ENCODE data around the gene ATP5ME.
"Not testable (repeated sequence)": the region's sequence is repeated elsewhere in the genome, so short reads cannot be mapped to it uniquely, and the experiment has no call there.

Gene ATP5ME

DNA sequence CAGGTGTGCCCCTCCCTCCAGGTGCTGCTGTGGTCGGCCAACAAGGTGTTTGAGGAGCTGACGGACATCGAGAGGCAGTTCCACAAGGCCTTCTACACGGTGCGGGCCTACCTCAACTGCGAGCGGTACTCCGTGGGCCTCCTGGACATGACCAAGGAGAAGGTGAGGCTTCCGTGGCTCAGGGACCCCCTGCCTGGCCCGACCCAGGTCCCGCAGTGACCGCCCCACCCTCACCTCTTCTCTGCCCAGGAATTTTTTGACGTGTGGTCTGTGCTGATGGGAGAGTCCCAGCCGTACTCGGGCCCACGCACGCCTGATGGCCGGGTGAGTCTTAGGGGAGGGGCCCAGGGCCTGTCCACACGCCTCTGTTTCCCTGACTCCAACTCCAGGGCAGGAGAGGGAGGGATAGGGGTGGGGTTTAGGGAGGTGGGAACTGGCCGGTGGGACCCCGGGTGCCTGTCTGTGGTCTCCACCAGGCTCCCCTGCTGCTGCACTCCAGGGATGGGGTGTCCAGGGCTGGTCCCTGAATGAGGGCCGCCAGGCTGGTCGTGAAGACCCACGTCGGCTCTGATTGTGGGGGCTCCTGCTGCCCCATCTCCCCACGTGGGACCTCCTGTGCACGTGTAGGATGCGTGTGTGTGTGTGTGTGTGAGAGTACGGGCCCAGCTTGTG lies 20.1 kb downstream of the ATP5ME start:
- no peak for ATAC-seq

DNA sequence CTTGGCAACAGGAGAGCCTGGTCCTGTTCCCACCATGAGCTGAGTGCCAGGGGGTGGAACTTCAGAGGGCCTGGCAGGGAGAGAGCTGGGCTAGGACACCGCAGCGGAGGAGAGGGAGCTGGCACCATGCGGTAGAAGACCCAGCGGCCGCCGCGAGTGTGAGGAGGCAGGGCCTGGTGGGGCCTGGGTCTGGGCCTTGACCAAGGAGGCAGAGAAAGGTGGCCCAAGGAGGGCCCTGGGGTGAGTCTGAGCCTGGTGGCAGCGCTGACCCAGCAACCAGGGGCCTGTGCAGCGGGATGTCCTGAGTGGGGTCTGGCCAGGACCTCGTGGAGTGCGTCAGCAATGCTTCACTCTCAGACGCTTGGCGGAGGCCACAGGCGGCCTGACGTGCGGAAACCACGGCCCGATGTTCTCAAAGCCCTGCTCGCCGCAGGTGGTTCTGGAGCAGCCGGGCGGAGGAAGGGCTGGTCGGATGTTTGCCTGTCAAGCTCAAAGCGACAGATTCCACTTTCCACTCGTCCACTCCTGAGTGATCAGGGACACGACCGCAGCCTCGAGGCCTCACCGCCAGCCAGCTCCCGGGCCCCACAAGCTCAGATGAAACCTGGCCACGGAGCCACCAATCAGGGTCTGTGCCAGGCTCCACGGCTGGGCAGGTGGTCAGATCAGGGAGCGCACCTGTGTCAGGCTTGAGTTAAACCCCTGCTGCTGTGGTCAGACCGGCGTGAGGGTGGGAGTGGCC lies 20.8 kb downstream of the ATP5ME start:
- no peak for ATAC-seq

DNA sequence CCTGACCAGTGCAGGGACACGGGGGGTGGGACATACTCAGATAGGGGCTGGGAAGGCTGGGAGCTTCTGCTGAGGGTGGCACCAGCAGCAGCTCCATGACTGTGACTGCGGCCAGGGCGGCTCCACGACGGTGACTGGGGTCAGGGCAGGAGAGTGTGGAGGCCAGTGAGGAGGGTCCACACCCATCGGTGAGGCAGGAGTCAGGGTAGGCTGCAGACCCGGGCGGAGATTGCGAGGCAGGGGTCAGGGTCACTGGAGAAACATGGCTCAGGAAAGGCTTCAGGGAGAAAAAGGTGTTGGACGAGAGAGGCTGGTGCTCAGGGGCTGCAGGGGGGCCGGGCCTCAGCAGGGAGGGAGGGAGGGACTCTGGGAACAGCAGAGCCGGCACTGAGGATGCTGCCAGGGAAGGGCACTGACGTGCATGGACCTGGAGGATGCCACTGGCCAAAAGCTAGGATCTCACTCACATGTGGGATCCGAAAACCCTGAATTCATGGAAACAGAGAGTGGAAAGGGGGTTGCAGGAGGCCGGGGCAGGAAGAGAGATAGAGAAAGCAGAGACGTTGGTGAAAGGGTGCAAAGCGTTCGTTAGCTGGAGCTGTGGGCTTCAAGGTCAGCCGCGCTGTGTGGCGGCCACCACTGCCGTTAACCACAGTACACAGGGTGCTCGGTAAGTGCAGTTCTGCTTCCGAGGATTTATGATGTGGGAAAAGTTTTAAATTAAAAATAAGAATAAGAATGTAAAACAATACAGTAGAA lies 22.0 kb downstream of the ATP5ME start:
- ATAC-seq, result no peak

DNA sequence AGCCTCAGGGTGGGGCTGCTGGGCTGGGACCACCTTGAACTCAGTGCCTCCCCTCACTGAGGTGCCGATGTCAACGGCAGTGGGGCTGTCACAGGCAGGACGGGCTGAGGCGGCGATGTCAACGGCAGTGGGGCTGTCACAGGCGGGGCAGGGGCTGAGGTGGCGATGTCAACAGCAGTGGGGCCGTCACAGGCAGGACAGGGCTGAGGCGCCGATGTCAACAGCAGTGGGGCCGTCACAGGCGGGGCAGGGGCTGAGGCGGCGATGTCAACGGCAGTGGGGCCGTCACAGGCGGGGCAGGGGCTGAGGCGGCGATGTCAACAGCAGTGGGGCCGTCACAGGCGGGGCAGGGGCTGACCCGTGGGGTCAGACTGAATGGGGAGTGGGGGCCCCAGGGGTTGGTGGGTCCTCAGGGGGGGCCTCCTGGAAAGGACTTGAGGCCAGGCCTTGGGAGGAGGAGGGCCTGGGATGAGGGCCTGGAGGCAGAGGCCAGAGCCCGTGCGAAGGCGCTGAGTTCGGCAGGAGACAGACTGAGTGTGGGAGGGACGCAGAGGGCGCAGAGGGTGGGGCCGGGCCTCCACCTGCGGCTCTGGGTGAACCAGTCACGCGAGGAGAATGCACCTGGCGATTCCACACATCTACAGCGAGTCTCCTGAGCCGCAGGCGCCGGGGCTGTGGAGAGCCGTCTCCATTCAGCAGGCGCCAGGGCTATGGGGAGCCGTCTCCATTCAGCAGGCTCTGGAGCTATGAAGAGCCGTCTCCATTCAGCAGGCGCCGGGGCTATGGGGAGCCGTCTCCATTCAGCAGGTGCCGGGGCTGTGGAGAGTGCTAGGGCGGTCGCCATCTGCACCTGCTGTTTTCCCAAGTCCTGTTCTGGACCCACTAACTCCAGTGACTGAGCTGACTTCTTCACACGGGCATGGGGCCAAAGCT lies 22.9 kb downstream of the ATP5ME start:
- no peak for ATAC-seq

DNA sequence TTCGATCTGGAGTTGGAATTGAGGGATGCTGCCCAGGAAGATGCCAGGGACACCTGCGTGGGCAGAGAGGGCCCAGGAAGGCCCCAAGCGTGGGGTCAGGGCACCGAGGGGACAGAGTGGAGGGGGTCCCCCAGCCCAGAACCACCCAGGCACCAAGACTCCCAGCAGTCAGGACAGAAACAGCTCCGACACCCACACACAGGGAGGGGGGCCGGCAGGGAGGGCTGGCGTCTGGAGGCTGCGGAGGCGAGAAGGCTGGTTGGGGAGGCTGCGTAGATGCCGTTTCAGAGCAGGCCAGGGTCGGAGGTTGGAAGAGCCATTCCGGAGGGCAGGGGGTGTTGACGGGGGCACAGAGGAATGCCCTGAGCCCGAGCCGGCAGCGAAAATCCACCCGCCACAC lies 23.6 kb downstream of the ATP5ME start:
- ATAC-seq, result no peak

DNA sequence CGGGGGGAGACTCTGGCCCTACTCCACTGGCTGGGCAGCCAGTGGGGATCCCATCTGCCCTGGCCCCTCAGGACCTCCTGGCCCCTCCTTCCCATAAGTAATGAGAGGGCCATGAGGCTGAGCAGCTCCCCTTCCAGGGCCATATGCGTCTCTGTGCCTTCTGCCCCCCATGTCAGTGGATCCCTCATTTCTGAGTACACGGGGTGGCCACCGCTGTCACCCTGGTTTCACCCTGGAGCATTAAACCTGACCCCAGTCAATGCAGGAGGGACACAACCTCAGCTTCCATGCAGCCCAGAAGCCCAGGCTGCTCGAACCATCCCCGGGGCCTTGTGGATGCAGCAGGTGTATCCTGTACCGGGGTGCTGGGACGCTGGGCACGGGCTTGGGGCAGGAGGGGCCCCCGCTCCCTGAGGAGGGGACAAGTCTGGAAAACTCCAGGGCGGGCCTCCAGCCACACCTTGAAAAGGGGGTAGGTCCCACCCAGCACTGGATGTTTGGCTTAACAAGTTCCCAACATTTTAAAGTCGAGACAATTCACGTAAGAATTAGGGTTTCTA lies 24.2 kb downstream of the ATP5ME start:
- no peak for ATAC-seq

DNA sequence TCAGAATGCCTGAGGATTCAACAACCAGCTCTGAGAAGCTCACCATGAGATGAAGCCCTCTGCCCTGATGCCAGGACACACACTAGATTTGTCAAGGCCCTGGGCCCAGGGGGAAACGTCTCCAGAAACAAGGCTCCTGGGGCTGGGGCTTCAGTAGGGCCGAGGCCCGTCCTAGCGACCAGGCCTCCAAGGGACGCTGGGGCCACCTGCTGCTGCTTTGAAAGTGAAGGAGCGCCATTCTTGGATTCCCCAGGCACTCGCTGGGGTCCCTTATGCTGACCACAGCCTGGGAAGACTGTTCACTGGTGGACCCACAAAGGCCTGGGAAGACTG lies 24.8 kb downstream of the ATP5ME start:
- no peak for ATAC-seq

DNA sequence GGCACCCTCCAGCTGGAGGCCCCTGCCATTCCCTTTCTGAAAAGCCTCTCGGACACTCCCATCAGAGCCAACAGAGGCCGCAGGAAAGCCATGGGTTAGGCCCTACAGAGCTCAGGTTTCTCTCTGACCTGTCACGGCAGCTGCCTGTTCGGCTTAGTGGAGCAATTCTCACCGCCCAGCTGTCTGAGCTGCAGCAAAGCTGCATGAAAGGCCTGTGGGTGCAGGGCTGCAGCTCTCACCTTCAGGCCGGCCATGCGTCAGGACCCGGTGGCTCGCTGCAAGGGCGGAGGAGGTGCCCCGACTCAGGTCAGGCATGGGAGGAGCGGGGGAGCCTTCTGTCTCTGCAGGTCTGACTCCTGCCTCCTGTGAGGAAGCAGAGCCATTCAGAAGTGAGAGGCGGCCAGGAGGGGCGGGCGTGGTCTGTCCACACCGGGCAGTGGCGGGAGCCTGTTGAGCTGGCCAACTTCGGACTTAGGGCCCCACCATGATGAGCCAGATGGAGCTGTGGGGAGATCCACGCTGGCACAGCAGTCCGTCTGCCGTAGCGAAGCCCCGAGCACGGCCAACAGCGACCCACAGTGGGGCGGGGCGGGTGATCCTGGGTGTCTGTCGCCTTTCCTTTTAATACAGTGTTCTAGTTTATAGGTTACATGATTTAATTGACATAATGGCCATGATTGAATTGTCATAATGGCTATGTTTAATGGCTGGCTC lies 25.3 kb downstream of the ATP5ME start:
- ATAC-seq, result no peak

DNA sequence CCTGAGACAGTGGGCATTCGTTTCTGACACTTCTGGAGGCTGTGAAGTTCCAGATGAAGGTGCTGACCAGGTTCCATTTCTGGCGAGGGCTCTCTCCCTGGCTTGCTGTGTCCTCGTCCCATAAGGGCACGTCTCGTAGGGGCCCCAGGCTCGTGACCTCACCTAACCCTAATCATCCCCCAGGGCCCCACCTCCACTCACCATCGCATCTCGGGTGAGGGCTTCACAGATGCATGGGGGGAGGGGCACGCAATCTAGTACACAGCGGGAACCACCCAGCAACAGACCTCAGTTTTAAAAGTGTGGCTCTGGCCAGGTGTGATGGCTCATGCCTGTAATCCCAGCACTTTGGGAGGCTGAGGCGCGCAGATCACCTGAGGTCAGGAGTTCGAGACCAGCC lies 26.6 kb downstream of the ATP5ME start:
- no peak for ATAC-seq

DNA sequence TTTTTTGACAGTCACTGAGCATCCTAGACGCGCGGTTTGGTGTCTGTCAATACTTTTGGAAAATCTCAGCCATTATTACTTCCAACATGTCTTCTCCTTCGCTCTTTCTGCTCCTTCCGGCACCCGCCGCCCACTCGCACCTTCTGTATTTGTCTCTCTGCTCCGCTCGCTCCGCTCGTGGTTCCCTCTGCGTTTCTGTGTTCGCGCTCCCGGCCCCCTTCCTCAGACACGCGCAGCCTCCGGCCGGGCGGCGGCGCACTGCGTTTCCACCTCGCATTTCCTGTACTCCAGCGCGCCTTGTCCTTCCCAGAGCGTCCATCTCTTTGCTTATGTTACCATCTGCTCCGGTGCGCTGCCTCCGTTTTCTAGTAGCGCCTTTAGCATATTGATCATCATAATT lies 27.6 kb downstream of the ATP5ME start:
- no peak for ATAC-seq

DNA sequence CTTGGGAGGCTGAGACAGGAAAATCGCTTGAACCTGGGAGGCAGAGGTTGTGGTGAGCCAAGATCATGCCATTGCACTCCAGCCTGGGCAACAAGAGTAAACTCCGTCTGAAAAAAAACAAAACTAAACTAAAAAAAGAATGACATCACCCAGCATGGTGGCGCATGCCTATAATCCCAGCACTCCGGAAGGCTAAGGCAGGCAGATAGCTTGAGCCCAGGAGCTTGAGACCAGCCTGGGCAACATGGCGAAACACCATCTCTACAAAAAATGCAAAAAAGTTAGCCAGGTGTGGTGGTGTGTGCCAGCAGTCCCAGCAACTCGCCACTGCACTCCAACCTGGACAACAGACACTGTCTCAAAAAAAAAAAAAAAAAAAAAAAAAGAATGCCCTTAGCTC lies 31.7 kb downstream of the ATP5ME start:
- not testable (repeated sequence) for ATAC-seq

DNA sequence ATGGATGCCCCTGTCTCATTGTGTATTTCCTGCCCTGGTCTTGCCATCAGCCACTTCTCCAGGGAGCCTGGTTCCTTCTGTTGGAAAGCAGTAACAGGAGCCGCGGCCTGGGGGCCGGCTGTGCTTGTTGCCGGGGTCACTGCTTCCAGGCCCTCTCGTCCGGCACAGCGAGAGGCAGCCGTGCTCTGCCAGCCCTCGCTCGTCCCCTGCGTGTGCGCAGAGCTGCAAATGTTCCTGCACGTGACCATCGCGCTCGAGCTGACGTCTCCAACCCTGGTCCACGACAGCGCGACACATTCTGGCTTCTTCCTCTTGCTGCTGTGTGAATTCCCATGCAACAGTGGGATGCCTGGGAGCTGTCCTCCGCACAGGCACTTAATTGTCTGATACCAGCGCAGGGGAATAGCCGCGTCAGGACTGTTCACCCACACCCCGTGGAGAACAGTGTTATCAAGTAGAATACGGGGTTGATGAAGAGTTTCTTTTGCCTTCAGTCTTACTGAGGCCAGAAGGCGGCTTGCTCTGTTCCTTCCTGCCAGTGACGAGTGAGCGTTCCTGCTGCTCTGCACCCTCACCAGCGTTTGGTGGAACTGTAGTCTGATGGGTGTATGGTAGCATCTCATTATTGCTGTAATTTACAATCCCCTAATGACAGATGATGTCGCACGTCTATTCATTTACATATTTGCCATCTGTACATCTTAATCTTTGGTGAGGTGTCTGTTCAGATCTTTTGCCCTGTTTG lies 36.4 kb downstream of the ATP5ME start:
- ATAC-seq, result no peak

DNA sequence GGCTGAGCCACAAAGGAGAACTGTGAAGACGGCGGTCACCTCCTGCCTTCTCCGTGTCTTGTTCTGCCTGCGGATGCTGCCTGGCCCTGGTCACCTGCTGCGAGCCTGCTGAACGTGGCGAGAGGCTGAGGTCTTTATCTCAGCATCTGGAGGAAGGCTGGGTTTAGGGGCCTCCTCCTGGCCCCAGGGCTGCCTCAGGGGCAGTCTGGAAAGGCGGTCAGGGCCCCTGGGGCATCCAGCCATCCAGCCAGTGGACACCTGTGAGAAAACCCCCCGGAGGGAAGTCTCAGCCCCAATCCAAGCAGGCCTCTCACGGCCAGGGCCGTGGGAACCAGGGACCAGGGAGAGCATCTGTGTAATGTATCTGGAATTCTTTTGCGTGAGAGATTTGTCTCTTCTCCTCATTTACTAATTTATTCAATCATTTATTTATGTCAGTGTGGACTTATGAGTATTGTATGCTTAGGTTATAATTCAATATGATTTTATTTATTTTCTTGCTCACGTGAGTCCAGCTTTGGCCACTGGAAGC lies 37.4 kb downstream of the ATP5ME start:
- no peak for ATAC-seq

DNA sequence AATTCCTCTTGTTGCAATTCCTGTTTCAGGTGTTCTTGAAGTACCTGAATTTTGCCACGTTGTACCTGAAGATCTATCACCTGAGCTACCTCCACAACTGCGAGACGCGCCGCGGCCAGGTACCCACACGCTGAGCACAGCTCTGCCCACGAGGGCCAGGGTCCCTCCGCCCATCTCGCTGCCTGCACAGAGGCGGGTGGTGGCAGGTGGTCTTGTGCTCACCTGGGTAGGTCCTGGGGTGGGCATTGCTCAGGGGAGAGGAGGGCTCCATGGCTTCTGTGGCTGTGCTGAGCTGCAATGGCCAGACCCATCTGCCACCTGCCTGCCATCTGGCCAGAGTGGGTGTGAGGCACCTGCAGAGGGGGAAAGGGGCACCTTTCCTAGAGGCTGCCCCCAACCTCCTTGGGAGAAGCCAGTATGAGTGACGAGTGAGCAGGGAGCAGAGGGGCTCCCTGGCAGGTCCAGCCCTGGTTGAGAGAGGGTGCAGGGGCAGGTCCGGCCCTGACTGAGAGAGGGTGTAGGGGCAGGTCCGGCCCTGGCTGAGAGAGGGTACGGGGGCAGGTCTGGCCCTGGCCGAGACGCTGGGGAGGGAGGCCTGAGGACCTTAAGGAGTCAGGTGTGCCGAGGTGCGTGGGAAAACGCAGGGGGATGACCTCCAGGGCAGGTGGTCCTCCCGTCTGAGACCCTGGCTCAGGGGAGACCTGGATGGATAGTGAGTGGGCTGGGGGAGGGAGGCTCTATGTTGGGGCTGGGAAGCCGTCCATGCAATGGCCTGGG lies 38.0 kb downstream of the ATP5ME start:
- no peak for ATAC-seq

DNA sequence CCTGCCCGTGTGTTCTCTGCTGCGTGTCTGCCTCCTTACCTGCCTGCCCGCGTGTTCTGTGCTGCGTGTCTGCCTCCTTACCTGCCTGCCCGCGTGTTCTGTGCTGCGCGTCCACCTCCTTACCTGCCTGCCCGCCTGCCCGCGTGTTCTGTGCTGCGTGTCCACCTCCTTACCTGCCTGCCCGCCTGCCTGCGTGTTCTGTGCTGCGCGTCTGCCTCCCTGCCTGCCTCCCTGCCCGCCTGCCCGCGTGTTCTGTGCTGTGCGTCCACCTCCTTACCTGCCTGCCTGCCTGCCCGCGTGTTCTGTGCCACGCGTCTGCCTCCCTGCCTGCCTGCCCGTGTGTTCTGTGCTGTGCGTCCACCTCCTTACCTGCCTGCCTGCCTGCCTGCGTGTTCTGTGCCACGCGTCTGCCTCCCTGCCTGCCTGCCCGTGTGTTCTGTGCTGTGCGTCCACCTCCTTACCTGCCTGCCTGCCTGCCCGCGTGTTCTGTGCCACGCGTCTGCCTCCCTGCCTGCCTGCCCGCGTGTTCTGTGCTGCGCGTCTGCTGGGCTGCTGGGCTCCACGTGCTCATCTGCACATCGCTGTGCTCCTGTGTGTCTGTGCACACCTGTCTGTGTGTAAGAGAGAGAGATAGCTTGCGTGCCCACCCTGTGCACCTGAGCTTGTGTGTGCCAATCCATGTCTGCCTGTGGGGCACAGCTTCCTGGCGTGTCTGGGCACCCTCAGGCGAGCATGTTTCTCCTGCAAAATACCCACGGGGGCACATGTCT lies 38.8 kb downstream of the ATP5ME start:
- ATAC-seq, result not testable (repeated sequence)

DNA sequence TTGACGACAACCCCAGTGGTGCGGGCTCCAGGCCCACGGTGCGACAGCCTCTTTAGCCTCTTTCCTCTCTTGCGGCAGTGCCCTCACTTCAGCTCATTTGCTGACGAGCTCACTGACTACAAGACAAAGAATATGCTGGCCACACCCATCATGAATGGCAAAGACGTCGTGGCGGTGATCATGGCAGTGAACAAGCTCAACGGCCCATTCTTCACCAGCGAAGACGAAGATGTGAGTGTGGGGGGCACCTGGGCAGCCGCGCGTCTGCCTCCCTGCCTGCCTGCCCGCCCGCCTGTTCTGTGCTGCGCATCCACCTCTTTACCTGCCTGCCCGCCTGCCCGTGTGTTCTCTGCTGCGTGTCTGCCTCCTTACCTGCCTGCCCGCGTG lies 39.5 kb downstream of the ATP5ME start:
- no peak for ATAC-seq

DNA sequence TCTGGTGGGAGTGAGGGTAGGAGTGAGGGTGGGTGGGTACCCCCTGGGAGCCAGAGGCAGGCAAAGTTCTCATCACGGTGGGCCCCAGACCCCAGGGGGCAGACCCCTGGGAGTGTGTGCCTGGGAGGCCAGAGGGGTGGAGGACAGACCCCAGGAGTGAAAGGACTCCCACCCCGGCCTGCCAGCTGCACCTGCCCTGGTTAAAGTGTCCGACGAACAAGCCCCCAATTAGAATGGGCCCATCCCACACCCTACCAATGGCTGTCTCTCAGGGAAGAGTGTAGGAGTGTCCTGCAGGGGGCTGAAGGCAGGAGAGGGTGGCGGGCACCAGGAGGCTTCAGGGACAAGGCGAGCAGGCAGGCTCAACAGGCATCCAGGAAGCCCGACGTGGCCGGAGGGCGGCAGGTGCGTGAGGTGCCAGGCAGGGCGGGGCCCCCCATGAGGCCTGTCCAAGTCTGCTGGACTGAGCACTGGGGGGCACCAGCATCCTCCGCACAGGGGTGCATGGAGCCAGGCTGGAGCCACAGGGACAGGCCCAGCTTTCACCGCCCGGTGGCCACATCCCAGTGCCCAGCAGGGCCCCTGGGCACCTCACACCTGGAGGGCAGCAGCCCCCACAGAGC lies 40.0 kb downstream of the ATP5ME start:
- no peak for ATAC-seq

DNA sequence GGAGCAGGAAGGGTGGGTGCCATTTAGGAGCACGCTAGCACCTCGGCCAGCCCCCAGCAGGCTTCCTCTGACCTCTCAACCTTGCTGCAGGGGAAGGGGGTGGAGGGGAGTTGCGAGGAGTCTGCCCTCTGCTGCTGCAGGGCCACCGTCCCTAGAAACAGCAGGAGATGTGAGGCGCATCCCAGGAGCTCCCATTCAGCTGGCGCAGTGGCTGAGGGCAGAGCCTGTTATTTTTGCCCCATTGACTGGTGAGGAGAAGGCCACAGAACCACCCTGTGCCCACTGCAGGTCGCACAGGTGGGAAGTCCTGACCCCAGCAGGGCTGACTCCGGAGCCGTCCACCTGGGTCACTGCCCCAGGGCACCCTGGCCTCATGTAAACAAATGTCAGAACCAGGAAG lies 40.7 kb downstream of the ATP5ME start:
- no peak for ATAC-seq

DNA sequence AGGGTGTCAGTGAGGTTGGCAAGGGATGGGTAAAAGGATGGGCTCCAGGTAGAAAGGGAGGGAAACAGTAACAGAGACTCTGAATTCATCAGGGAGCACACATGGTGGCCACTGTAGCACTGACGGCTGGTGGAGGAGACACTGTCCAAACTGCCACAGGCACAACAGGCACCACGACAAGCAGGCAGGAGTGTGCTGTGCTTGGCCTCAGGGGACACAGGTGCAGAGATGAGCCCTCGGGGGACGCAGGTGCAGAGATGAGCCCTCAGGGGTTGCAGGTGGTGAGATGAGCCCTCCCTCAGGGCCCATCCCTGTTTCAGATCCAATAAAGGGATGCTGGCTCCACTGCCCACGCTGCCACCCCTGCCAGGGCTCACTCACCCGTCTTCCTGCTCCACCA lies 41.1 kb downstream of the ATP5ME start:
- no peak for ATAC-seq

Measured in activated CD4-positive, CD25-positive, alpha-beta regulatory T cell treated with anti-CD3 and anti-CD28 coated beads, Interleukin-2, amount 50 U/mL, for 24 hours (primary cell).